Neuronal stem cell (in vitro differentiated cells): ENCODE measurements around the gene PCDHA5.
"Not testable (repeated sequence)": the region's sequence is repeated elsewhere in the genome, so short reads cannot be mapped to it uniquely, and the experiment has no call there.

Source experiments
- DNase-seq: peaks from one replicate; pipeline ENCODE4 v3.0.0-alpha.2; 2013; ENCODE audit warnings: low spot score
- H2AFZ ChIP-seq: one replicate; pipeline ENCODE4 v1.6.1; 2013; ENCODE audit warnings: mild to moderate bottlenecking, low read length, inconsistent platforms
- H2AK5ac ChIP-seq: 2 replicates; pipeline ENCODE4 v1.6.1; 2013; ENCODE audit warnings: low read depth, mild to moderate bottlenecking, inconsistent platforms, low read length, moderate library complexity, mixed read lengths
- H2BK120ac ChIP-seq: 2 replicates; pipeline ENCODE4 v1.6.1; 2013; ENCODE audit warnings: low read depth, mild to moderate bottlenecking, inconsistent platforms, low read length, moderate library complexity, mixed read lengths
- H2BK12ac ChIP-seq: one replicate; pipeline ENCODE4 v1.6.1; 2013; ENCODE audit warnings: low read length, inconsistent platforms
- H2BK15ac ChIP-seq: 2 replicates; pipeline ENCODE4 v1.6.1; 2013; ENCODE audit warnings: mild to moderate bottlenecking, low read length, inconsistent platforms, mixed read lengths
- H2BK5ac ChIP-seq: one replicate; pipeline ENCODE4 v1.6.1; 2013; ENCODE audit warnings: inconsistent platforms, mild to moderate bottlenecking, low read length, moderate library complexity
- H3K14ac ChIP-seq: one replicate; pipeline ENCODE4 v1.6.1; 2013; ENCODE audit warnings: low read length, inconsistent platforms
- H3K18ac ChIP-seq: 2 replicates; pipeline ENCODE4 v1.6.1; 2013; ENCODE audit warnings: low read length, inconsistent platforms
- H3K23ac ChIP-seq: 2 replicates; pipeline ENCODE4 v1.6.1; 2013; ENCODE audit warnings: low read depth, mild to moderate bottlenecking, mixed read lengths, low read length, inconsistent platforms; ENCODE audit not compliant: poor library complexity
- H3K27ac ChIP-seq: replicated peaks from 3 replicates; pipeline ENCODE4 v1.5.1; 2013; ENCODE audit warnings: low read length, inconsistent platforms
- H3K27me3 ChIP-seq, 3 experiments: 2 replicates each; pipeline ENCODE4 v1.6.1; 2013; ENCODE audit warnings: low read length in 3 of 3, mild to moderate bottlenecking in 2 of 3, inconsistent platforms in 1 of 3, low read depth in 1 of 3, mixed read lengths in 1 of 3, moderate library complexity in 1 of 3; ENCODE audit not compliant: control insufficient read depth in 3 of 3, insufficient read depth in 3 of 3
- H3K36me3 ChIP-seq, 2 donors: replicated peaks in 1 of 2; 2 replicates each; pipeline ENCODE4 v1.6.1; 2013; ENCODE audit warnings: low read length in 2 of 2; ENCODE audit not compliant: control insufficient read depth in 2 of 2, insufficient read depth in 2 of 2
- H3K4ac ChIP-seq: 2 replicates; pipeline ENCODE4 v1.6.1; 2013; ENCODE audit warnings: inconsistent platforms, mild to moderate bottlenecking, low read length, moderate library complexity
- H3K4me1 ChIP-seq, 2 donors: 1 replicate in 1 of 2; 2 replicates in 1 of 2; pipeline ENCODE4 v1.6.1; 2013; ENCODE audit warnings: low read length in 2 of 2, low read depth in 1 of 2; ENCODE audit not compliant: control insufficient read depth in 2 of 2, insufficient read depth in 1 of 2
- H3K4me2 ChIP-seq: one replicate; pipeline ENCODE4 v1.6.1; 2013; ENCODE audit warnings: mild to moderate bottlenecking, low read length, inconsistent platforms; ENCODE audit not compliant: insufficient read depth, poor library complexity, severe bottlenecking
- H3K4me3 ChIP-seq, 2 donors: 2 replicates each; pipeline ENCODE4 v1.5.1; 2013; ENCODE audit warnings: low read length in 2 of 2, mild to moderate bottlenecking in 2 of 2, inconsistent platforms in 1 of 2, moderate library complexity in 1 of 2
- H3K79me1 ChIP-seq: one replicate; pipeline ENCODE4 v1.6.1; 2013; ENCODE audit warnings: low read depth, mild to moderate bottlenecking, inconsistent platforms, low read length, moderate library complexity
- H3K9ac ChIP-seq: one replicate; pipeline ENCODE4 v1.6.1; 2013; ENCODE audit warnings: mild to moderate bottlenecking, low read depth, low read length, inconsistent platforms; ENCODE audit not compliant: poor library complexity
- H3K9me3 ChIP-seq, 2 donors: replicated peaks in 1 of 2; 2 replicates each; pipeline versions ENCODE3 to v1.6.1; 2013; ENCODE audit warnings: low read length in 2 of 2, mild to moderate bottlenecking in 2 of 2, inconsistent platforms in 1 of 2, low read depth in 1 of 2, mixed read lengths in 1 of 2, moderate library complexity in 1 of 2; ENCODE audit not compliant: control insufficient read depth in 2 of 2, insufficient read depth in 1 of 2
- H4K8ac ChIP-seq: one replicate; pipeline ENCODE4 v1.6.1; 2013; ENCODE audit warnings: low read depth, mild to moderate bottlenecking, inconsistent platforms, low read length, moderate library complexity
- H4K91ac ChIP-seq: one replicate; pipeline ENCODE4 v1.6.1; 2013; ENCODE audit warnings: low read length, low read depth, mild to moderate bottlenecking, inconsistent platforms; ENCODE audit not compliant: poor library complexity
- WGBS, 2 donors: extraction: QIAGEN DNeasy Blood & Tissue Kit; methylation state at CpG; one replicate each; pipeline ENCODE4 v1.1.7; 2013; ENCODE audit warnings: missing lambda C conversion rate in 2 of 2, mixed read lengths in 1 of 2; ENCODE audit not compliant: insufficient read length in 2 of 2, insufficient replicate concordance in 1 of 2; ENCODE audit errors: extremely low coverage in 2 of 2; 5-methylcytosine and 5-hydroxymethylcytosine counted together

Gene PCDHA5

GRCh38 chr5:140842798-140843733 lies 21.7 kb downstream of the PCDHA5 start:
- no peak overlapping the region for H2BK12ac ChIP-seq
- no peak overlapping the region for H3K27ac ChIP-seq
- no peak overlapping the region for H3K9ac ChIP-seq
- no peak overlapping the region for H2AK5ac ChIP-seq
- H3K9me3 ChIP-seq, result peaks cover 2 to 52% of the 10 kb centered on the region in 2 donors
- H4K8ac ChIP-seq, result no peak overlapping the region
- no peak overlapping the region for H3K14ac ChIP-seq
- no peaks in the 10 kb centered on the region for H3K4me1 ChIP-seq
- WGBS, 2 donors, result no CpG with 5 or more reads among the region's 87 CpGs
- H4K91ac ChIP-seq, result no peak overlapping the region
- DNase-seq, result no peak
- H3K36me3 ChIP-seq, result peaks cover 0 to 15% of the 10 kb centered on the region in 2 donors
- H3K23ac ChIP-seq, result no peak overlapping the region
- H3K4ac ChIP-seq, result no peak overlapping the region
- H3K4me3 ChIP-seq, result no peak overlapping the region
- H3K18ac ChIP-seq, result no peak overlapping the region
- H2BK120ac ChIP-seq, result no peak overlapping the region
- H3K79me1 ChIP-seq, result no peaks in the 10 kb centered on the region
- no peak overlapping the region for H3K4me2 ChIP-seq
- no peak overlapping the region for H2BK5ac ChIP-seq
- H2BK15ac ChIP-seq, result no peak overlapping the region
- H2AFZ ChIP-seq, result no peak overlapping the region
- H3K27me3 ChIP-seq, result no peaks in the 10 kb centered on the region

- not testable (repeated sequence) for H3K9ac ChIP-seq, H3K36me3 ChIP-seq, H3K4ac ChIP-seq, H3K18ac ChIP-seq, H3K79me1 ChIP-seq, H3K23ac ChIP-seq, H4K91ac ChIP-seq, H3K27ac ChIP-seq, H2AK5ac ChIP-seq, H2AFZ ChIP-seq, H3K4me3 ChIP-seq, H2BK12ac ChIP-seq, H2BK5ac ChIP-seq, H2BK120ac ChIP-seq, H3K4me1 ChIP-seq, H4K8ac ChIP-seq, H3K27me3 ChIP-seq, H3K14ac ChIP-seq, DNase-seq, H2BK15ac ChIP-seq, H3K4me2 ChIP-seq
- no CpG with 5 or more reads among the region's 48 CpGs for WGBS, 2 donors
- peaks cover 0 to 40% of the 10 kb centered on the region in 2 donors for H3K9me3 ChIP-seq
Measured at GRCh38 chr5:140848139-140849102, 27.0 kb downstream of the PCDHA5 start, which contains the start of gene PCDHA9. PCDHA9 (plus strand) TSS chr5:140848382; CDS start chr5:140848496, 114 bp downstream.

GRCh38 chr5:140849831-140850634 lies 28.6 kb downstream of the PCDHA5 start:
- peaks cover 0 to 30% of the 10 kb centered on the region in 2 donors for H3K9me3 ChIP-seq
- not testable (repeated sequence) for H3K4me2 ChIP-seq, H2BK5ac ChIP-seq, H3K9ac ChIP-seq, H2AFZ ChIP-seq, H2AK5ac ChIP-seq, H2BK12ac ChIP-seq, H3K36me3 ChIP-seq, H2BK120ac ChIP-seq, H3K4me3 ChIP-seq, H3K23ac ChIP-seq, H3K14ac ChIP-seq, H3K4ac ChIP-seq, DNase-seq, H2BK15ac ChIP-seq, H3K27ac ChIP-seq, H3K27me3 ChIP-seq, H4K91ac ChIP-seq, H4K8ac ChIP-seq, H3K4me1 ChIP-seq, H3K79me1 ChIP-seq, H3K18ac ChIP-seq
- WGBS, 2 donors, result no CpG with 5 or more reads among the region's 101 CpGs
